ENCODE results near the gene SSBP1. TPM values are rescaled to one million over a fixed set of nuclear protein-coding genes. Genes with fewer than 3 reads are reported as not detected.

The SSBP1 gene
- total RNA-seq, 1 donor from 2014 or later: 402 TPM

DNA sequence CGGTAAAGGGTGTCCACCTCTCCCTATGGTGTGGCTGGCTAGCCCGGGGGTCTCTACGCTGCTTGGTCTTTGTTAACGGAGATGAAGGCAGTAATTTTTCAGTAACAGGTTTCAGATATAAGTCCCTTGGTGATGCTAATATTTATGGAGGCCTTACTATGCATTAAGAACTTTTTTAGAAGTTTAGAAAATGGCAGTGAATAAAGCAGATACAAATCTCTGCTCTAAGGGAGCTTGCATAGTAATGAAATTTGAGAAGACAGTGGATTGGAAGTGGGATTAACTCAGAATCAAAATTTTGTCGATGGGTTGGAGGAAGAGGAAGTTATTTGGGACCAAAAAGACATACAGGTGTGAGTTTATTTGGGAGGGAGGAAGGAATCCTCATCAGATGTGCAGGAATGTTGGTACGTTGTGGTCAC lies 445 bp downstream of the SSBP1 start:
- Histone ChIP-seq H3K27me3 (no peaks in the 10 kb centered on the region), H3K79me2 (ENCODE audit: low read depth) (peaks cover 45% of the 10 kb centered on the region), H2AFZ (replicated peaks) (peak overlapping the region; percentile 91), H3K9ac (peak overlapping the region; percentile 84), H3K9me3 (ENCODE audit: low read depth) (no peaks in the 10 kb centered on the region), H3K4me1 (peaks cover 8% of the 10 kb centered on the region), H3F3A (ENCODE audit: low read depth) (no peaks in the 10 kb centered on the region), H3K4me2 (peak overlapping the region; percentile 85), H3K27ac (no peak overlapping the region), H4K20me1 (ENCODE audit: low read depth) (no peaks in the 10 kb centered on the region), H3K4me3 (peak overlapping the region; percentile 97), H3K36me3 (peaks cover 11% of the 10 kb centered on the region)
- Mint-ChIP-seq H3K36me3 (peaks cover 13% of the 10 kb centered on the region), H3K4me1 (peaks cover 13% of the 10 kb centered on the region), H3K27ac (peak overlapping the region; percentile 97), H3K27me3 (ENCODE audit: insufficient read depth, low read depth) (peaks cover 2% of the 10 kb centered on the region), H3K9me3 (no peaks in the 10 kb centered on the region), H3K4me3 (peak overlapping the region; percentile 98)
- no peak for DNase-seq (ENCODE audit: low spot score)
- TF ChIP-seq EZH2phosphoT487 (IDR thresholded peaks at IDR 0.05) (no peak), CTCF (IDR thresholded peaks at IDR 0.05) (no peak)

DNA sequence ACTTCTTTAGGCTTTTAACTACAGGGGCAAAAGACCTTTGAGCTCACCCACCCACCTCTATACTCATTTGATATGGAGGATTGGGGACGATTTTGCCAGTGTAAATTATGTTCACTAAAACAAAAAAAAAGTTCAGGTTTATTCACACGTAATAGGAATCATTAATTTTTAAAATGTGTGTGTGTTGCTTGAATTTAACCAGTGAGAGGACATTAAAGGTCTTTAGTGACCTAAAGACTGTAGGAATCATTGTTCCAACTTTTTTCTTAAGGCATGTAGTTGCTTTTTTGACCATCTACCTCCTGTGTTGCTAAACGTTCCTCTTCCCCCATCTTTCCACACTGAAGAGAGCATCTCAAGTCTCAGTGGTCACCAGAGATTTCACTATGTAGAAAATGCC lies 1.1 kb downstream of the SSBP1 start:
- TF ChIP-seq EZH2 (IDR thresholded peaks at IDR 0.05): no peak
- no peak for TF ChIP-seq EZH2phosphoT487 (IDR thresholded peaks at IDR 0.05)
- no peak overlapping the region for H2AFZ ChIP-seq (replicated peaks)
- no peaks in the 10 kb centered on the region for H3K27me3 ChIP-seq
- peak overlapping the region; percentile 97 for H3K4me3 ChIP-seq
- no peaks in the 10 kb centered on the region for H4K20me1 ChIP-seq (ENCODE audit: low read depth)
- H3K9me3 Mint-ChIP-seq: no peaks in the 10 kb centered on the region
- peak overlapping the region; percentile 84 for H3K9ac ChIP-seq
- H3K4me1 ChIP-seq: peaks cover 8% of the 10 kb centered on the region
- peaks cover 17% of the 10 kb centered on the region for H3K36me3 ChIP-seq
- H3F3A ChIP-seq (ENCODE audit: low read depth): no peaks in the 10 kb centered on the region
- peak overlapping the region; percentile 73 for H3K4me3 Mint-ChIP-seq
- peak overlapping the region; percentile 85 for H3K4me2 ChIP-seq
- peaks cover 13% of the 10 kb centered on the region for H3K4me1 Mint-ChIP-seq
- no peak overlapping the region for H3K27ac ChIP-seq
- H3K36me3 Mint-ChIP-seq: peaks cover 19% of the 10 kb centered on the region
- H3K27ac Mint-ChIP-seq: no peak overlapping the region
- peaks cover 2% of the 10 kb centered on the region for H3K27me3 Mint-ChIP-seq (ENCODE audit: insufficient read depth, low read depth)
- no peak for DNase-seq (ENCODE audit: low spot score)
- H3K9me3 ChIP-seq (ENCODE audit: low read depth): no peaks in the 10 kb centered on the region
- peaks cover 45% of the 10 kb centered on the region for H3K79me2 ChIP-seq (ENCODE audit: low read depth)

DNA sequence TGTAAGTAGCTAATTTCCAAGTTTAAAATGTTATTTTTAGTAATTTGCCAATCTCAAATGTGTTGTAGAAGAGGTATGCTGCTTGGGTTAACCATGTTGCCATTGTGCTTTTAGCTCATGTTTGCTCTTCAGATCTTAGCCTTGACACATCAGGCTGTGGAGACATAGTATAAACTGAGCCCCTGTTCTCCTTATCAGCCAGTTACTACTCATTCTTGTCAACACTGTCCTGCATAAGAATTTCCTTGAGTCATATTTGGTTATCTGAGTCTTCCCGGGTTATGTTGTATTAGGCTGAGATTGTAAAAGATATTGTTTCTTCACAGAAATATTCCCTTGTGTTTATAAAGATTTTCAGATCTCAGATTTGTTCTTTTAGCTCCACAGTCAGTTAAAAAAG lies 4.1 kb downstream of the SSBP1 start:
- no peak overlapping the region for H3K4me3 Mint-ChIP-seq
- Histone ChIP-seq H2AFZ (replicated peaks) (no peak overlapping the region), H3K9me3 (ENCODE audit: low read depth) (no peaks in the 10 kb centered on the region), H4K20me1 (ENCODE audit: low read depth) (no peaks in the 10 kb centered on the region), H3K4me1 (peaks cover 8% of the 10 kb centered on the region), H3K9ac (no peak overlapping the region), H3K27ac (no peak overlapping the region), H3K4me3 (no peak overlapping the region), H3K27me3 (no peaks in the 10 kb centered on the region), H3K36me3 (peaks cover 42% of the 10 kb centered on the region), H3F3A (ENCODE audit: low read depth) (no peaks in the 10 kb centered on the region), H3K4me2 (no peak overlapping the region), H3K79me2 (ENCODE audit: low read depth) (peaks cover 45% of the 10 kb centered on the region)
- peaks cover 2% of the 10 kb centered on the region for H3K27me3 Mint-ChIP-seq (ENCODE audit: insufficient read depth, low read depth)
- no peak for DNase-seq (ENCODE audit: low spot score)
- H3K9me3 Mint-ChIP-seq: no peaks in the 10 kb centered on the region
- TF ChIP-seq CTCF (IDR thresholded peaks at IDR 0.05) (no peak), EZH2phosphoT487 (IDR thresholded peaks at IDR 0.05) (no peak), EZH2 (IDR thresholded peaks at IDR 0.05) (no peak)
- H3K36me3 Mint-ChIP-seq: peaks cover 30% of the 10 kb centered on the region
- peaks cover 13% of the 10 kb centered on the region for H3K4me1 Mint-ChIP-seq
- no peak overlapping the region for H3K27ac Mint-ChIP-seq

DNA sequence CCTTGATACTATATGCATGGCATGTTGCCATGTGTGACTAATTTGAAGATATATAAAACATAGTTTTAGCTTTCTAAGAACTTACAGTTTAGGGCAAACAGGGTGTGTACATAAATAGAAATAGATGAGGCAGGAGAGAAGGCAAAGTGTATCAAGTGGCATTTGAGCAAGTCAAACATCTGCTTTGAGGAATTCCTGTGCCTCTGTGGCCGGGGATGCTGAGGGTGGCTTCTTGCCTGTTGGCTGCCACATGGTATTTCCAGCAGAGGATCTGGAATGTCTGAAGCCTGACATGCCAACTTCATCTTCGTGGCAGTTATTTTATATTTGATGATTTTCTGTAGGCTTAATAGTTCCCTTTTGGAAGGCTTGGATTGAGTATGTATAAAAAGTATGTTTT lies 6.0 kb downstream of the SSBP1 start:
- no peak overlapping the region for H3K9ac ChIP-seq
- H3K36me3 Mint-ChIP-seq: peaks cover 36% of the 10 kb centered on the region

More for the DNA sequence above, 6.0 kb downstream of the SSBP1 start:
- TF ChIP-seq CTCF (IDR thresholded peaks at IDR 0.05) (no peak), EZH2phosphoT487 (IDR thresholded peaks at IDR 0.05) (no peak), EZH2 (IDR thresholded peaks at IDR 0.05) (no peak)
- Histone ChIP-seq H3K4me2 (no peak overlapping the region), H2AFZ (replicated peaks) (no peak overlapping the region), H3K9me3 (ENCODE audit: low read depth) (no peaks in the 10 kb centered on the region), H3K27me3 (no peaks in the 10 kb centered on the region), H3K36me3 (peaks cover 55% of the 10 kb centered on the region), H3K4me1 (peaks cover 6% of the 10 kb centered on the region), H3K79me2 (ENCODE audit: low read depth) (peaks cover 35% of the 10 kb centered on the region), H3K4me3 (no peak overlapping the region), H4K20me1 (ENCODE audit: low read depth) (no peaks in the 10 kb centered on the region), H3F3A (ENCODE audit: low read depth) (no peaks in the 10 kb centered on the region), H3K27ac (no peak overlapping the region)
- Mint-ChIP-seq H3K9me3 (no peaks in the 10 kb centered on the region), H3K27me3 (ENCODE audit: insufficient read depth, low read depth) (no peaks in the 10 kb centered on the region), H3K4me1 (peaks cover 9% of the 10 kb centered on the region), H3K4me3 (no peak overlapping the region), H3K27ac (no peak overlapping the region)
- no peak for DNase-seq (ENCODE audit: low spot score)

Data from neural progenitor cell (in vitro differentiated cells).